Activated CD8-positive, alpha-beta T cell treated with anti-CD3 and anti-CD28 coated beads for 36 hours (primary cell): ENCODE data around the gene BFSP2. TPM values are rescaled to one million over a fixed set of nuclear protein-coding genes. Genes with fewer than 3 reads are reported as not detected.

Experiments
- ATAC-seq: fragments of 200-7000 bp; cut with Tn5 transposase; one replicate; pipeline ENCODE4 v1.10.0; 2021; ENCODE audit warnings: mild to moderate bottlenecking, moderate library complexity
- CTCF ChIA-PET: fragments of 350-600 bp; sonication (Branson Sonifier 250); formaldehyde crosslinking; loops from one replicate; lab custom pipeline; 2021; ENCODE audit warnings: antibody characterized with exemption; lab: Charles Lee
- POLR2A ChIA-PET: fragments of 350-600 bp; sonication (Branson Sonifier 250); formaldehyde crosslinking; loops from one replicate; lab custom pipeline; 2021; ENCODE audit warnings: antibody characterized with exemption; lab: Charles Lee
- DNase-seq: peaks from one replicate; pipeline ENCODE4 v3.0.0-alpha.2; 2020
- H3K27ac Mint-ChIP-seq: one replicate; pipeline ENCODE4 v1.8.0; 2021; ENCODE audit warnings: mild to moderate bottlenecking, mixed read lengths
- H3K27me3 Mint-ChIP-seq: one replicate; pipeline ENCODE4 v1.8.0; 2021; ENCODE audit warnings: mixed read lengths
- H3K36me3 Mint-ChIP-seq: one replicate; pipeline ENCODE4 v1.8.0; 2021; ENCODE audit warnings: low read depth, mixed read lengths
- H3K4me1 Mint-ChIP-seq: one replicate; pipeline ENCODE4 v1.8.0; 2021; ENCODE audit warnings: low read depth, mixed read lengths
- H3K4me3 Mint-ChIP-seq: one replicate; pipeline ENCODE4 v1.8.0; 2021; ENCODE audit warnings: mild to moderate bottlenecking, moderate library complexity, mixed read lengths
- H3K9me3 Mint-ChIP-seq: one replicate; pipeline ENCODE4 v1.8.0; 2021; ENCODE audit warnings: mixed read lengths
- intact Hi-C: fragments of 100-400 bp; cut with micrococcal nuclease; formaldehyde crosslinking; loops from one replicate; pipeline ENCODE4 v1.10.0; 2022
- total RNA-seq, 2 experiments: library from RNA; stranded (reverse); gene quantifications; one replicate each; pipeline ENCODE4 v1.2.3, GENCODE V29; 2021
- TF ChIP-seq, protein P1 (sequence below): fragments of 200-600 bp; IDR thresholded peaks from one replicate; pipeline ENCODE4 v1.8.0; 2022; ENCODE audit warnings: antibody characterized with exemption, mild to moderate bottlenecking

The BFSP2 gene
- total RNA-seq, 2 experiments from 2014 or later: 0.51 to 1.1 TPM

DNA sequence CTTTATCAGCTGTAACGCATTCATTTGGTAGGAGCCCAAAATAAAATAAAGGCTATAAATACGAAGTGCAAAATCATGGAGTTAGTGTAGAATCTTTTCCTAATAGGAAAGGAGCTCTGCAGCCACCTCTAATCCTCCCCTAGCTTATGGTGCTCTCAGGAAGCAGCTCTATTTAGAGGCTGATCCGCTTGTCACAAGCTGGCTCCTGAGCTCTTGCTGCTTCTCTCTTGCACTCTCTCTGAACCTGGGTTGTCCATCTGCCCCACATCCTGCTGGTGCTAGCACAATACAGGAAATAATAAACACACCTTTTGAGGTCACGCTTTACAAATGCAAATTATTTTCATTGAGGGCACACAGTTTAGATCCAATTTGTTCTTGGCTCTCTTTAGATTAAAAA lies 37.3 kb upstream of the BFSP2 start:
- TF ChIP-seq, protein P1, sequence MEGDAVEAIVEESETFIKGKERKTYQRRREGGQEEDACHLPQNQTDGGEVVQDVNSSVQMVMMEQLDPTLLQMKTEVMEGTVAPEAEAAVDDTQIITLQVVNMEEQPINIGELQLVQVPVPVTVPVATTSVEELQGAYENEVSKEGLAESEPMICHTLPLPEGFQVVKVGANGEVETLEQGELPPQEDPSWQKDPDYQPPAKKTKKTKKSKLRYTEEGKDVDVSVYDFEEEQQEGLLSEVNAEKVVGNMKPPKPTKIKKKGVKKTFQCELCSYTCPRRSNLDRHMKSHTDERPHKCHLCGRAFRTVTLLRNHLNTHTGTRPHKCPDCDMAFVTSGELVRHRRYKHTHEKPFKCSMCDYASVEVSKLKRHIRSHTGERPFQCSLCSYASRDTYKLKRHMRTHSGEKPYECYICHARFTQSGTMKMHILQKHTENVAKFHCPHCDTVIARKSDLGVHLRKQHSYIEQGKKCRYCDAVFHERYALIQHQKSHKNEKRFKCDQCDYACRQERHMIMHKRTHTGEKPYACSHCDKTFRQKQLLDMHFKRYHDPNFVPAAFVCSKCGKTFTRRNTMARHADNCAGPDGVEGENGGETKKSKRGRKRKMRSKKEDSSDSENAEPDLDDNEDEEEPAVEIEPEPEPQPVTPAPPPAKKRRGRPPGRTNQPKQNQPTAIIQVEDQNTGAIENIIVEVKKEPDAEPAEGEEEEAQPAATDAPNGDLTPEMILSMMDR: no peak
- DNase-seq (no peak), ATAC-seq (no peak)
- intact Hi-C loops: no loop called here
- Mint-ChIP-seq H3K27ac (no peak overlapping the region), H3K9me3 (no peaks in the 10 kb centered on the region), H3K36me3 (no peaks in the 10 kb centered on the region), H3K4me3 (no peak overlapping the region), H3K4me1 (no peaks in the 10 kb centered on the region), H3K27me3 (no peaks in the 10 kb centered on the region)
- CTCF ChIA-PET: interaction anchor here (1.0 kb wide), 1 partner anchor 32 kb away, joined by 3 read pairs; no protein-coding TSS in a partner anchor
- POLR2A ChIA-PET: no interaction called here

DNA sequence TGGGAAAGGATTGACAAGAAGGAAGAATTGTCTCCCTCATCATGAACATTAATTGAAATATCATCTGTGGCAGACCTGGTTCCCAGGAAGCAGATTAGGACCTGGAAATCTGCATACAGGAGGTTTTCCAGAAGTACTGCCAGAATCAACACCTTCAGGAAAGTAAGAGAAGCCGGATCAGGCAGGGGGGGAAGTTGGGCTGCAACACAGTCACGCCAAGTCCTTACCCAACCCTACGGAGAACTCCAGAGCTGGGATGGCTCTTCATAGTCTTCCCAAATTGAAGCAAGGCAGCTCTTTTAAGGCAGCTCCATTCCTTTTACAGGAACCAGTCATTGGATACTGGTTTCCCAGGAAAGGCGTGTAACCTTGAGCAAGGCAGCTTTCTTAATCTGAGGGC lies 35.2 kb upstream of the BFSP2 start:
- ATAC-seq (no peak), DNase-seq (no peak)
- no peaks in the 10 kb centered on the region for H3K36me3 Mint-ChIP-seq
- H3K9me3 Mint-ChIP-seq: no peaks in the 10 kb centered on the region
- no peaks in the 10 kb centered on the region for H3K4me1 Mint-ChIP-seq
- H3K27me3 Mint-ChIP-seq: no peaks in the 10 kb centered on the region
- CTCF ChIA-PET: interaction anchor here (0.8 to 1.1 kb wide), 2 partner anchors 8 to 25 kb away, joined by 3 read pairs; no protein-coding TSS in a partner anchor
- POLR2A ChIA-PET: interaction anchor here (0.6 to 1.2 kb wide), 2 partner anchors 11 to 100 kb away, joined by 3 to 4 read pairs; no protein-coding TSS in a partner anchor
- no peak overlapping the region for H3K4me3 Mint-ChIP-seq
- intact Hi-C loops: no loop called here
- H3K27ac Mint-ChIP-seq: no peak overlapping the region
- TF ChIP-seq, protein P1: no peak

DNA sequence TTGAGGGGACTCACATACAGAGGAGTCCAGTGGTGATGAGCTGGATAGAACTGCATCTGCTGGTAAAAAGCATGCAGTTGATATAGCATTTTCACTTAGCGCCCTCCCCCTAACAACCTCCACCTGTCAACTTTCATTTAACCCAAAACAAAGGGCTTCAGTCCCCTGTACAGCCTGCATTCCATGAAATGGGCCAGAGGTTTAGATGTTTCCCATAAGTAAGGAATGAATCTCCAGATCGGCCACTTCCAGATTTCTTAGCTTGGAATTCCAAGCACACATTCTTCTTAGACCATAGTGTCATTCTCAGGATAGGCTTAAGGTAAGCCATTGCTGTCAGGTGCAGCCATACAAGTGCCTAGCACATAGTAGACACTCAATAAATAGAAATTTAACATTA lies 32.9 kb upstream of the BFSP2 start:
- Mint-ChIP-seq H3K27ac (no peak overlapping the region), H3K27me3 (no peaks in the 10 kb centered on the region), H3K4me3 (no peak overlapping the region), H3K9me3 (no peaks in the 10 kb centered on the region), H3K36me3 (no peaks in the 10 kb centered on the region), H3K4me1 (no peaks in the 10 kb centered on the region)
- CTCF ChIA-PET: interaction anchor here (1.2 kb wide), 1 partner anchor 636 kb away, joined by 4 read pairs; no protein-coding TSS in a partner anchor
- no peak for ATAC-seq
- intact Hi-C loops: no loop called here
- TF ChIP-seq, protein P1: no peak
- DNase-seq: no peak
- POLR2A ChIA-PET: no interaction called here

DNA sequence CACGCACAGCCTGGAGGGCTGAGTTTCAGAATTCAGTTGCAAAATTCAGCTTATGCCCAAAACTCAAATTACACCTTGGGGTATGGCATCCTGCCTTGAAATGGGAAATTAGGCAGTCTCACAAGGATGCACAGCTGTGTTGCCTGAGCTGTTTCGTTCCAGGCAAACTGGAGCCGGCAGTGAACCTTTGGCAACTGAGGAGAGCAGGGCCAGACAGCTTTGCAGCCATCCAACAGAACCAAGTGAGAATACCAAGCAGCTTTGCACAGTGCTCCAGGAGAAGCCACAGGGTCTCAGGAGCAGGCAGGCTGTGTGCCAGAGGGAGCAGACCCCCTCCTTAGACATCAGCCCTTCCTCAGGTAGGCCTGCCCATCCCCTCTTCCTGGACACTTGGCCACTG lies 32.5 kb upstream of the BFSP2 start:
- intact Hi-C loops: no loop called here
- ATAC-seq (no peak), DNase-seq (no peak)
- H3K27me3 Mint-ChIP-seq: no peaks in the 10 kb centered on the region
- no peaks in the 10 kb centered on the region for H3K4me1 Mint-ChIP-seq
- CTCF ChIA-PET: interaction anchor here (1.2 to 1.5 kb wide), 3 partner anchors 9 to 636 kb away, joined by 3 to 4 read pairs (median 3); no protein-coding TSS in a partner anchor
- no peak overlapping the region for H3K27ac Mint-ChIP-seq
- no peak overlapping the region for H3K4me3 Mint-ChIP-seq
- TF ChIP-seq, protein P1: no peak
- H3K9me3 Mint-ChIP-seq: no peaks in the 10 kb centered on the region
- POLR2A ChIA-PET: no interaction called here
- H3K36me3 Mint-ChIP-seq: no peaks in the 10 kb centered on the region

DNA sequence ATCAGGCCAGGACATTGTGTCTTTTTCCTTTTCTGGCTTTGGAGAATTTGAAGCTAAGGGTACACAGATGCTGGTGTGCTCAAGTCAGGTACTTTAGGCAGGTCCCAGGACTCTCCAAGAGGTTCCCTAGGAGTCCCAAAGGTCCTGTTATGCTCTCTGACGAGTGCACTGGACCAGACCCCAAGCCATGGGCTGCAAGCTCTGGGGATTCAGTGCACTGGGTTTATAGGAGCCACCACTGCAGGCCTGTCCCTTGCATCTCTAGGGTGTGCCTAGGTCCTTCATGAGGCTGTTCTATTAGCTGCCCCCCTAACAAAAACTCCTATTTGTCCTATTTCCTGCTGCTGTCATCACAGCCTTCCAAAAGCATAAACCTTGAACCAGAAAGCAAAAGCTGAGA lies 31.9 kb upstream of the BFSP2 start:
- Mint-ChIP-seq H3K9me3 (no peaks in the 10 kb centered on the region), H3K27me3 (no peaks in the 10 kb centered on the region), H3K27ac (no peak overlapping the region), H3K36me3 (no peaks in the 10 kb centered on the region), H3K4me1 (no peaks in the 10 kb centered on the region), H3K4me3 (no peak overlapping the region)
- intact Hi-C loops: no loop called here
- ChIA-PET POLR2A (interaction anchor here (0.6 kb wide), 1 partner anchor 592 kb away, joined by 4 read pairs; no protein-coding TSS in a partner anchor), CTCF (interaction anchor here (1.2 to 1.5 kb wide), 3 partner anchors 9 to 18 kb away, joined by 3 read pairs; no protein-coding TSS in a partner anchor)
- ATAC-seq: no peak
- TF ChIP-seq, protein P1: no peak
- no peak for DNase-seq
